ENCODE measurements around the gene GNAT1.

Gene GNAT1

GRCh38 chr3:50237133-50237651 is 45.8 kb downstream of the GNAT1 start:
- ATAC-seq: peak; percentile 22
- TF ChIP-seq TSHZ2 (CRISPR knock-in tag; IDR thresholded peaks at IDR 0.05): no peak
- TF ChIP-seq ZNF70 (CRISPR knock-in tag; IDR thresholded peaks at IDR 0.05): peak; percentile 51; the same call in 1 of the 2 replicates

- TF ChIP-seq PATZ1 (CRISPR knock-in tag; IDR thresholded peaks at IDR 0.05; ENCODE audit: borderline replicate concordance) (peak; percentile 46; the same call in 1 of the 2 replicates), SNAI2 (CRISPR knock-in tag; IDR thresholded peaks at IDR 0.05) (no peak)
- peak; percentile 73 for ATAC-seq
Measured at GRCh38 chr3:50237754-50238548, 46.5 kb downstream of the GNAT1 start.

- ATAC-seq: no peak
- TF ChIP-seq TOX (CRISPR knock-in tag; IDR thresholded peaks at IDR 0.05; ENCODE audit: borderline replicate concordance): no peak
- no peak for TF ChIP-seq PPARA (CRISPR knock-in tag; IDR thresholded peaks at IDR 0.05; ENCODE audit: borderline replicate concordance)
- TF ChIP-seq OSR1 (CRISPR knock-in tag; IDR thresholded peaks at IDR 0.05): no peak
- TF ChIP-seq ISL1 (CRISPR knock-in tag; IDR thresholded peaks at IDR 0.05): no peak
- TF ChIP-seq ZNF565 (CRISPR knock-in tag; conservative IDR thresholded peaks at IDR 0.05; ENCODE audit: low read depth): no peak
- TF ChIP-seq ZNF70 (CRISPR knock-in tag; IDR thresholded peaks at IDR 0.05): no peak
- TF ChIP-seq CREB5 (CRISPR knock-in tag; IDR thresholded peaks at IDR 0.05; ENCODE audit: low read depth): no peak
- no peak for TF ChIP-seq ZFP3 (CRISPR knock-in tag; IDR thresholded peaks at IDR 0.05)
- TF ChIP-seq PATZ1 (CRISPR knock-in tag; IDR thresholded peaks at IDR 0.05; ENCODE audit: borderline replicate concordance): no peak
- TF ChIP-seq RARB (CRISPR knock-in tag; IDR thresholded peaks at IDR 0.05): no peak
- no peak for TF ChIP-seq CSRNP3 (CRISPR knock-in tag; IDR thresholded peaks at IDR 0.05)
- no peak for TF ChIP-seq ARNTL (CRISPR knock-in tag; IDR thresholded peaks at IDR 0.05; ENCODE audit: borderline replicate concordance, low read depth)
- TF ChIP-seq BACH2 (CRISPR knock-in tag; IDR thresholded peaks at IDR 0.05; ENCODE audit: borderline replicate concordance): no peak
- TF ChIP-seq POU6F1 (CRISPR knock-in tag; IDR thresholded peaks at IDR 0.05; ENCODE audit: borderline replicate concordance, low read depth): no peak
- TF ChIP-seq SNAI2 (CRISPR knock-in tag; IDR thresholded peaks at IDR 0.05): no peak
- no peak for TF ChIP-seq ZNF8 (CRISPR knock-in tag; IDR thresholded peaks at IDR 0.05)
- TF ChIP-seq TSHZ2 (CRISPR knock-in tag; IDR thresholded peaks at IDR 0.05): no peak
Measured at GRCh38 chr3:50238549-50239026, 47.2 kb downstream of the GNAT1 start.

Measured in SK-N-SH treated with all-trans-retinoic acid at 6 μM for 48 hours (cell line).